Neural progenitor cell (in vitro differentiated cells): ENCODE data around the gene SH3PXD2B. TPM values are rescaled to one million over a fixed set of nuclear protein-coding genes. Genes with fewer than 3 reads are reported as not detected.

ENCODE experiments used
- DNase-seq: peaks from one replicate; pipeline ENCODE4 v3.0.0-alpha.2; 2016; ENCODE audit warnings: low spot score
- H2AFZ ChIP-seq: fragments of 200-600 bp; sonication (generic); replicated peaks from 2 replicates; pipeline ENCODE4 v1.6.1; 2016; ENCODE audit warnings: antibody characterized with exemption
- H3F3A ChIP-seq: fragments of 200-600 bp; sonication (generic); 2 replicates; pipeline ENCODE4 v1.6.1; 2016; ENCODE audit warnings: antibody characterized with exemption, low read depth
- H3K27ac ChIP-seq: fragments of 200-600 bp; sonication (generic); 2 replicates; pipeline ENCODE4 v1.5.1; 2016; ENCODE audit warnings: mild to moderate bottlenecking
- H3K27me3 ChIP-seq: fragments of 200-600 bp; sonication (generic); 2 replicates; pipeline ENCODE4 v1.6.1; 2016; ENCODE audit warnings: mild to moderate bottlenecking, moderate library complexity
- H3K36me3 ChIP-seq: fragments of 200-600 bp; sonication (generic); 2 replicates; pipeline ENCODE4 v1.5.1; 2016
- H3K4me1 ChIP-seq: fragments of 200-600 bp; sonication (generic); 2 replicates; pipeline ENCODE4 v1.6.1; 2016; ENCODE audit warnings: mixed run types
- H3K4me2 ChIP-seq: fragments of 200-600 bp; sonication (generic); 2 replicates; pipeline ENCODE4 v1.6.1; 2016
- H3K4me3 ChIP-seq: fragments of 200-600 bp; sonication (generic); 2 replicates; pipeline ENCODE4 v1.5.1; 2016
- H3K79me2 ChIP-seq: fragments of 200-600 bp; sonication (generic); 2 replicates; pipeline ENCODE4 v1.6.1; 2016; ENCODE audit warnings: low read depth
- H3K9ac ChIP-seq: fragments of 200-600 bp; sonication (generic); 2 replicates; pipeline ENCODE4 v1.6.1; 2016
- H3K9me3 ChIP-seq: fragments of 200-600 bp; sonication (generic); 2 replicates; pipeline ENCODE4 v1.5.1; 2016; ENCODE audit warnings: low read depth
- H4K20me1 ChIP-seq: fragments of 200-600 bp; sonication (generic); 2 replicates; pipeline ENCODE4 v1.6.1; 2016; ENCODE audit warnings: low read depth
- H3K27ac Mint-ChIP-seq: 3 replicates; pipeline ENCODE4 v1.8.0; 2021; ENCODE audit warnings: mixed read lengths
- H3K27me3 Mint-ChIP-seq: 2 replicates; pipeline ENCODE4 v1.8.0; 2022; ENCODE audit warnings: low read depth, mild to moderate bottlenecking, inconsistent platforms, moderate library complexity, mixed read lengths; ENCODE audit not compliant: insufficient read depth
- H3K36me3 Mint-ChIP-seq: 3 replicates; pipeline ENCODE4 v1.8.0; 2021; ENCODE audit warnings: mixed read lengths
- H3K4me1 Mint-ChIP-seq: 3 replicates; pipeline ENCODE4 v1.8.0; 2021; ENCODE audit warnings: mixed read lengths
- H3K4me3 Mint-ChIP-seq: 3 replicates; pipeline ENCODE4 v1.8.0; 2021; ENCODE audit warnings: mild to moderate bottlenecking, moderate library complexity, mixed read lengths
- H3K9me3 Mint-ChIP-seq: 3 replicates; pipeline ENCODE4 v1.8.0; 2020; ENCODE audit warnings: mixed read lengths
- EZH2 ChIP-seq: fragments of 200-600 bp; sonication (generic); IDR thresholded peaks from 2 replicates; pipeline ENCODE4 v1.6.1; 2017; ENCODE audit warnings: antibody characterized with exemption, mild to moderate bottlenecking, moderate library complexity
- EZH2phosphoT487 ChIP-seq: fragments of 200-600 bp; sonication (generic); IDR thresholded peaks from 2 replicates; pipeline ENCODE4 v1.6.1; 2017; ENCODE audit warnings: antibody characterized with exemption
- total RNA-seq: library from RNA; depleted of rRNA; stranded (reverse); fragments of >200 nt; gene quantifications from 2 replicates; pipeline ENCODE4 v1.2.3, GENCODE V29; 2015; ENCODE audit warnings: low replicate concordance
- TF ChIP-seq, protein P1 (sequence below): fragments of 200-600 bp; sonication (generic); IDR thresholded peaks from 2 replicates; pipeline ENCODE4 v1.5.1; 2017; ENCODE audit warnings: antibody characterized with exemption, mild to moderate bottlenecking

The SH3PXD2B gene
- total RNA-seq, 1 donor from 2014 or later: 27.3 TPM

DNA sequence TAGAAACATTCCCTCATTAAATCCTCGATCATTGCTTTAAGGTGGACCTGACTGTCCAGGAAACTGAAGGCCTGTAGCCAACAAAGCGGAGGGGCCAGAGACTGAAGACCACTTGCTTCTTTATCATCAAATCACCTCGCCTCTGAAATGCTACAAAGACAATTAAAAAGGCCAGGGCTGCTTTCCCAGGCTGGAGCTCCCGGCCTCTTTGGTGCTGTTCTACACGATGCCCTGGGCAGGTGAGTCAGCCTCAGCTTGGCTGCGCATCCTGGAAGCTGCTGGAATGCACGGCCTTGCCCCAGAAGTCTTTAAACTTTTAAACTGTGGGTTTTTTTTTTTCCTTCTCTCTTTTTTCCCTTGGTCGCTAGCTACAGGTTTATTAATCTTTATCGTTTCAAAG is 46.5 kb downstream of the SH3PXD2B start:
- Histone ChIP-seq H3K27me3 (no peaks in the 10 kb centered on the region), H2AFZ (no peak overlapping the region), H3K27ac (no peak overlapping the region), H3K4me2 (no peak overlapping the region), H3K36me3 (no peaks in the 10 kb centered on the region), H4K20me1 (peaks cover 53% of the 10 kb centered on the region), H3K79me2 (peaks cover 5% of the 10 kb centered on the region), H3K4me3 (no peak overlapping the region), H3F3A (no peaks in the 10 kb centered on the region), H3K9me3 (no peaks in the 10 kb centered on the region), H3K9ac (no peak overlapping the region), H3K4me1 (peaks cover 12% of the 10 kb centered on the region)
- Mint-ChIP-seq H3K4me3 (no peak overlapping the region), H3K9me3 (no peaks in the 10 kb centered on the region), H3K4me1 (peaks cover 40% of the 10 kb centered on the region), H3K27me3 (no peaks in the 10 kb centered on the region), H3K27ac (peak overlapping the region; percentile 47), H3K36me3 (peaks cover 13% of the 10 kb centered on the region)
- no peak for TF ChIP-seq EZH2
- TF ChIP-seq, protein P1, sequence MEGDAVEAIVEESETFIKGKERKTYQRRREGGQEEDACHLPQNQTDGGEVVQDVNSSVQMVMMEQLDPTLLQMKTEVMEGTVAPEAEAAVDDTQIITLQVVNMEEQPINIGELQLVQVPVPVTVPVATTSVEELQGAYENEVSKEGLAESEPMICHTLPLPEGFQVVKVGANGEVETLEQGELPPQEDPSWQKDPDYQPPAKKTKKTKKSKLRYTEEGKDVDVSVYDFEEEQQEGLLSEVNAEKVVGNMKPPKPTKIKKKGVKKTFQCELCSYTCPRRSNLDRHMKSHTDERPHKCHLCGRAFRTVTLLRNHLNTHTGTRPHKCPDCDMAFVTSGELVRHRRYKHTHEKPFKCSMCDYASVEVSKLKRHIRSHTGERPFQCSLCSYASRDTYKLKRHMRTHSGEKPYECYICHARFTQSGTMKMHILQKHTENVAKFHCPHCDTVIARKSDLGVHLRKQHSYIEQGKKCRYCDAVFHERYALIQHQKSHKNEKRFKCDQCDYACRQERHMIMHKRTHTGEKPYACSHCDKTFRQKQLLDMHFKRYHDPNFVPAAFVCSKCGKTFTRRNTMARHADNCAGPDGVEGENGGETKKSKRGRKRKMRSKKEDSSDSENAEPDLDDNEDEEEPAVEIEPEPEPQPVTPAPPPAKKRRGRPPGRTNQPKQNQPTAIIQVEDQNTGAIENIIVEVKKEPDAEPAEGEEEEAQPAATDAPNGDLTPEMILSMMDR: no peak
- TF ChIP-seq EZH2phosphoT487: no peak
- no peak for DNase-seq

DNA sequence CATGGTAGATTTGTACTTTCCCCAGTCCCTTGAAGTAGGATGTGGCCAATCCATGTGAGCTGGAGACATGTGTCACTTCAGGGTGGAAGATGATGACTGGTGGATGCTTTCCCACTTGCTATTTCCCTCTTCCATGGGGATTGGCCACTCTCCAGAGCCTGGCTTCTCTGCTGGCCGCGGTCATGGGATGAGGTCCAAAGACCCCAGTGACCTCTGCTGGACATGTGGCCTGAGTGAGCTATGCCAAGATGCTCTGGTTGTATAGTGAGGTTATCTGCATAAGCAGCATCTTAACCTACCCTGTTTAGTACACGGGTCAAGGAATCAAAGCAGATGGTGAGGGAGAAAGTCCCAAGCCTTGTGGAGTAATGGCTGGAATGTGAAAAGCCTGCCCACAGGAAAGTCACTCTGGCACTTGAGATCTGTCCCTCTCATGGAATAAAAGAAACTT is 47.1 kb downstream of the SH3PXD2B start:
- no peak overlapping the region for H3K27ac ChIP-seq
- no peak overlapping the region for H2AFZ ChIP-seq
- Mint-ChIP-seq H3K4me1 (peaks cover 40% of the 10 kb centered on the region), H3K4me3 (no peak overlapping the region), H3K9me3 (no peaks in the 10 kb centered on the region), H3K27ac (peak overlapping the region; percentile 47), H3K36me3 (peaks cover 18% of the 10 kb centered on the region), H3K27me3 (no peaks in the 10 kb centered on the region)
- DNase-seq: no peak
- no peak overlapping the region for H3K9ac ChIP-seq
- H3K9me3 ChIP-seq: no peaks in the 10 kb centered on the region
- no peak overlapping the region for H3K4me2 ChIP-seq
- H3K4me1 ChIP-seq: peaks cover 13% of the 10 kb centered on the region
- H3K36me3 ChIP-seq: no peaks in the 10 kb centered on the region
- peaks cover 5% of the 10 kb centered on the region for H3K79me2 ChIP-seq
- no peaks in the 10 kb centered on the region for H3F3A ChIP-seq
- H4K20me1 ChIP-seq: peaks cover 52% of the 10 kb centered on the region
- H3K27me3 ChIP-seq: no peaks in the 10 kb centered on the region
- H3K4me3 ChIP-seq: no peak overlapping the region
- TF ChIP-seq, protein P1: no peak
- TF ChIP-seq EZH2phosphoT487 (no peak), EZH2 (no peak)

DNA sequence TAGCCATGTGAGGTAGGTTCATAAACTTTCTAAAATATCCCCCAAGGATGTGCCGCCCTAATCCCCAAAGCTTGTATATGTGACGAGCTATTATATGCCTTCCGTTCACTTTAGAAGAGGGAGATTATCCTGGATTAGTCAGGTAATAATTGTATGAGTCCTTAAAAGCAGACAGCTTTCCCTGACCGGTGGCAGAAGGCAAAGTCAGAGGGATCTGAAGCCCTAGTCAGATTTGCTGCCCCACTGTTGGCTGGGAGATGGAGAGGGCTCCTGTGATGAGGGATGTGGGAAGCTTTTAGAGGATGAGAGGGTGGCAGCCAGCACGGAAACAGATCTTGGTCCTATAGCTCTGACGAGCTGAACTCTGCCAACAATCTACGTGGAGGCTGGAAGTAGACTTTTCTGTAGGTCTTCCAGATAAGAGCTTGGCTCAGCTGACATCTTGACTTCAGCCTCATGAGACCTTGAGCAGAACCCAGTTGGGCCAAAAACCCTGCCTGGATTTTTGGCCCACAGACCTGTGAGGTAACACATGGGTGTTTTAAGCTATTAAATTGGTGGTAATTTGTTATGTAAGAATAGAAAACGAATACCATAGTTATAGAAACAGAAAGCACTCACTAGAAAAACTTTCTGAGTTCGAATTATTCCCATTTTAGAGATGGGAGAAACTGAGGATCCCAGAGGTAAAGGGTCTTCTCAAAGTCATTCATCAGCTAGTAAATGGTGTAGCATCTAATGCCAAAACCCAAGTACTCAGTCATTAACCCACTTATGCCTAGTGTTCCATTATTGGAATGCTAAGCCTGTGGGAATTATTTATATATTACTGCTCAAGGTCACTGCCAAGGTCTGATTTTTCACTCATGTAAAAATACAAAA is 48.9 kb downstream of the SH3PXD2B start:
- Mint-ChIP-seq H3K27ac (no peak overlapping the region), H3K9me3 (no peaks in the 10 kb centered on the region), H3K4me1 (peaks cover 35% of the 10 kb centered on the region), H3K36me3 (peaks cover 26% of the 10 kb centered on the region), H3K27me3 (no peaks in the 10 kb centered on the region), H3K4me3 (no peak overlapping the region)
- Histone ChIP-seq H3K36me3 (no peaks in the 10 kb centered on the region), H3K9me3 (no peaks in the 10 kb centered on the region), H3K27ac (no peak overlapping the region), H3K27me3 (no peaks in the 10 kb centered on the region), H3K4me1 (peaks cover 13% of the 10 kb centered on the region), H3K79me2 (peaks cover 3% of the 10 kb centered on the region), H3K4me2 (no peak overlapping the region), H3K4me3 (no peak overlapping the region), H3K9ac (no peak overlapping the region), H2AFZ (no peak overlapping the region), H4K20me1 (peaks cover 43% of the 10 kb centered on the region), H3F3A (no peaks in the 10 kb centered on the region)
- DNase-seq: no peak
- TF ChIP-seq EZH2phosphoT487 (no peak), EZH2 (no peak)
- TF ChIP-seq, protein P1: no peak
